NCI-H1417 (cell line): ENCODE measurements around the gene GAK.
A peak's percentile ranks its signal among the peaks of the same experiment; 100 is the strongest.
"Not testable (repeated sequence)": the region's sequence is repeated elsewhere in the genome, so short reads cannot be mapped to it uniquely, and the experiment has no call there.

ENCODE experiments used
- DNase-seq, 3 experiments: peaks; one replicate each; lab custom pipeline; 2025; lab: John Stamatoyannopoulos, UW

Gene GAK

DNA sequence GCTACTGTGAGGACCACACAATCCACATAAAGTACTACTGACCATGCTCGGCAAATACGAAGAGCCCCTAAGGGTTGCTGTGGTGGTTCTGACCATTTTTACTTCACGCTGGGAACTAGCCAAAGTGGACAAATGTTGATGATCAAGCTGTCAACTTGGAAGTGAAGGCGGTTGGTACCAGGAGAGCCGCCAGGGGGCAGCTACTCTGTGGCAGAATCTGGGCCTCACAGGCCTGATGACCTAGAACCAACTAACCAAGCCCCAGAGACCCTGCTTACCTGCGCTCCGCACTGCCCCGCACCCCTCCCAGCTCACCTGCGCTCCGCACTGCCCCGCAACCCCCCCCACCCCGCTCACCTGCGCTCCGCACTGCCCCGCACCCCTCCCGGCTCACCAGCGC is 5.6 kb downstream of the GAK start:
- no peak for DNase-seq

DNA sequence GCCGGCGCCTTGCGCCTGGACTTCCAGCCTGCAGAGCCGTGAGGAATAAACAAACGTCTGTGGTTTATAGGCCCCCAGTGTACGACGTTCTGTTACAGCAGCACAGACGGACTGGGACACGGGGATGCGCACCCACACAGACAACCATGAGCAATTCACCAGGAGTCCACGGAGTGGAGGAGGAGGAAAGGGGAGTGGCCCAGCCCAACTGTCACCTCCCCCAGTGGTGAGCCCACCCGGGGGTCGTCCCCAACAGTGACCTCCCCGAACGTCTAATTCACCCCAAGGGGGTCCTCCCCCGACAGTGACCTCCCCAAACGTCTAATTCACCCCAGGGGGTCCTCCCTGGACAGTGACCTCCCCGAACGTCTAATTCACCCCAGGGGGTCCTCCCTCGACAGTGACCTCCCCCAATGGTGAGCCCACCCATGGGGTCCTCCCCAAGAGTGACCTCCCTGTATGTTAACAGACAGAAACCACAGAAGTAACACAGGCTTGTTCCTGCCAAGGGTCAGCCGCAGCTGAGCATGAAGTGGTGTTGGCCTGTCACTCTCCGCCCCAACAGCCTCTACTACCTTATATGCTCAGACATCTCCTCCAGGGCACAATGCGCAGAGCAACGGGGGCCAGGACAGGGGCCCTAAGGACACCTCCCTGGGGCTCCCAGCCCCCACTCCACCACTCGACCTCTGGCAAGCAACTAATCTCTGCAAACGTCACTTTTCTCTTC is 6.2 kb downstream of the GAK start:
- DNase-seq: no peak

DNA sequence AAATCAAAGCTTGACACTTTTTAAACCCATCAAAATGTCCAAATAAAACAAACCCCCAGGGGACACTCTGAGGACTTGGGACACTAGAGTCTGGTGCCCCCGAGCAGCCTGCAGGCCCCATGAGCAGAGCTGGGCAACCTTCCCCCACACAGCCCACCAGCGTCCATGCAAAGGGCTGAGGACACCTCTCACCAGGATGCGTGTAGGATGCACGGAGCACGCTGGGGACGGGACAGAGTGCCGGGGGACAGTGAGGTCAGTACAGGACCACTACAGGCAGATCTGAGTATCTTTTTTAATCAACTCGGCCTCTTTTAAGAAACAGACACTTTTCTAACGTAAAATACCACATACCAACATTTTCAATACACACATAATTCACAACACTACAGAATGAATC is 6.9 kb downstream of the GAK start:
- no peak for DNase-seq

DNA sequence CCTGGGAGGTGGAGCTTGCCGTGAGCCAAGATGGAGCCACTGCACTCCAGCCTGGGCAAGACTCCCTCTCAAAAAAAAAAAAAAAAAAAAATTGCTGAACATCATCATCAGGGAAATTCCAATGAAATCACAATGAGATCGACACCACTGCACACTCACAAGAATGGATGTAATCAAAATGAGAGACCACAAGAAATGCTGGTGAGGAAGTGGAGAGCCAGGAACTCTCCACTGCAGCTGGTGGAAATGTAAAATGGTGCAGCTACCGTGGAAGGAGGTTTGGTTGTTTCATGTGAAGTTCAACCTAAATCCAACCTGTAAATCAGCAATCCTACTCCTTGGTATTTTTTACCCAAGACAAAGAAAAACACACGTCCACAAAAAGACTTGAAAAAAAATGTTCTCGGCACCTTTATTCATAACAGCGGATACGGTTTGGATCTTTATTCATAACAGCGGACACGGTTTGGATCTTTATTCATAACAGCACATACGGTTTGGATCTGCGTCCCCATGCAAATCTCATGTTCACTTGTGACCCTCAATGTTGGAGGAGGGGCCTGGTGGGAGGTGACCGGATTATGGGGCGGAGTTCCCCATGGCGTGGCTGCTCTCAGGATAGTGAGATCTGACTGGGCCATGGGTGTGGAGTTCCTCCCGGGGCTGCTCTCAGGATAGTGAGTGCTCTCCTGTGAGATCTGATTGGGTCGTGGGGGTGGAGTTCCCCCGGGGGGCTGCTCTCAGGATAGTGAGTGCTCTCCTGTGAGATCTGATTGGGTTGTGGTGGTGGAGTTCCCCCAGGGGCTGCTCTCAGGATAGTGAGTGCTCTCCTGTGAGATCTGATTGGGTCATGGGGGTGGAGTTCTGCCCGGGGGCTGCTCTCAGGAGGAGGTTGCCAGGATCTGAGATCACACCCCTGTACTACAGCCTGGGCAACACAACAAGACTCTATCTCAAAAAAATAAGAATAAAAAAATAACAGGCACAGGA is 7.7 kb downstream of the GAK start:
- peak in 1 of 3 experiments; percentile 77 for DNase-seq

DNA sequence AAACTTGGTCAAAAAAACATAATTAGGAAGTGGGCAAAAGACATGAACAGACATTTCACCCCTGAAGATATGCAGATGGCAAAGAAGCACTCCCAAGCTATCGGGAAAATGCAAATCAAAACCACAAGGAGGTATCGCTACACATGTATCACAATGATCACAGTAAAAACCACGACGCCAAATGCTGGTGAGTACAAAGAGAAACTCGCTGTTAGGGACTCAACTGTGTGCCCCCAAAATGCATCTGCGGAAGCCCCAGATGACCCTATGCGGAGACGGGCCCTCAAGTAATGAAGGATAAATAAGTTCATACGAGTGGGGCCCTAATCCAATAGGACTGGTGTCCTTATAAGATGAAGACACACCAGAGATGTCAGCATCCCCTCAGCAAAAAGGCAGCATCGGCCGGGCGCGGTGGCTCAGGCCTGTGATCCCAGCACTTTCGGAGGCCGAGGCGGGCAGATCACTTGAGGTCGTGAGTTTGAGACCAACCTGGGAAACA is 10.2 kb downstream of the GAK start:
- no peak for DNase-seq

DNA sequence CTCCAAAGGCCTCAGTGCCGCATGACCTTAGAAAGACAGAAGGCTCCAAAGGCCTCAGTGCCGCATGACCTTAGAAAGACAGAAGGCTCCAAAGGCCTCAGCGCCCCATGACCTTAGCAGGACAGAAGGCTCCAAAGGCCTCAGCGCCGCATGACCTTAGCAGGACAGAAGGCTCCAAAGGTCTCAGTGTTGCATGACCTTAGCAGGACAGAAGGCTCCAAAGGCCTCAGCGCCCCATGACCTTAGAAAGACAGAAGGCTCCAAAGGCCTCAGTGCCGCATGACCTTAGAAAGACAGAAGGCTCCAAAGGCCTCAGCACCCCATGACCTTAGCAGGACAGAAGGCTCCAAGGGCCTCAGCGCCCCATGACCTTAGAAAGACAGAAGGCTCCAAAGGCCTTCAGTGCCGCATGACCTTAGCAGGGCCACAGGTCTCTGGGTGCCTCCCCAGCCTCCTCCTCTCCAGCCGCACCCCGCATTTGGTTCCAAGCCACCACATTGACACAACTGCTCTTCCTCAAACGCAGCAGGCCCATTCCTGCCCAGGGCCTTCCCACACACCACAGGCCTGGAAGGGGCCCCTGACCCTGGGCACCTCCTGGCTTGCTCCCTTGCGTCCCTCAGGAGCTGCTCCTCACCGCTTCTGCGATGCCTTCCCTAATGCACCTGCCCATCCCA is 13.0 kb downstream of the GAK start:
- DNase-seq: not testable (repeated sequence)

DNA sequence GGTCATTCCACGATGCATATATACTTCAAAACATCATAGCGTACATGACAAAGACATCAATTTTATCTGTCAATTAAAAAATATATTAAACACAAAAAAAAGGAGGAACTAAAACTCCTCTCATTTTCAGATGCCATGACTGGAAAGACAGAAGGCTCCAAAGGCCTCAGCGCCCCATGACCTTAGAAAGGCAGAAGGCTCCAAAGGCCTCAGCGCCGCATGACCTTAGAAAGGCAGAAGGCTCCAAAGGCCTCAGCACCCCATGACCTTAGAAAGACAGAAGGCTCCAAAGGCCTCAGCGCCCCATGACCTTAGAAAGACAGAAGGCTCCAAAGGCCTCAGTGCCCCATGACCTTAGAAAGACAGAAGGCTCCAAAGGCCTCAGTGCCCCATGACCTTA is 13.5 kb downstream of the GAK start:
- not testable (repeated sequence) for DNase-seq

DNA sequence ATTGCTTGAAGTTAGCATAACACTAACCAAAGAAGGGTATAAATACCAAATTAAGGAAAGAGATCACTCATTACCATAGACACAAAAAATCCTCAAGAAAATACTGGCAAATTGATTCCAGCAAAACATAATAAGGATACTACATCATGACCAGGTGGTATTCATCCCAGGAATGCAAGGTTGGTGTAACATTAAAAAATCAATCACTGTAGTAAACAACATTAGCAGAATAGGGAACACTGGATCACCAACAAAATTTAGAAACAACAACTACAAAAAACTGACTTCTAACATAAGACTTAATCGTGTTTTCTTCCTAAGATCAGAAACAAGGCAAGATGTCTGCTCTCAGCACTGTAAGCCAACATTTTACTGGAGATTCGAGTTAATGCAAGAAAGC is 14.1 kb downstream of the GAK start:
- no peak for DNase-seq

DNA sequence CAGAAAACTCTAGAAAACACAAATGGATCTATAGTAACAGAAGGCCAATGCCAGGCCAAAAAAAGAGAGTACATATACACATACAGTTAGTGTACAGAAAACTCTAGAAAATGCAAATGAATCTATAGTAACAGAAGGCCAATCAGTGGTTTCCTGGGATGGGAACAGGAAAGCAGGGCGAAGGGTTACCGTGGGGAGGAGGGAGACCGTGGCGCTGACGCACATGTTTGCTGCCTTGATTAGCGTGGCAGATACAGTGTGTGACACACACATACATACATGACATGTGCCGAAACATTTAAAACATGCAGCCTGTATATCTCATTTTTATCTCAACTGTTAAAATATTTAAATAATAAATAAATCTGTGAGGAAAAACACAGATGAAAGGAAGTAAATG is 14.7 kb downstream of the GAK start:
- DNase-seq: no peak

DNA sequence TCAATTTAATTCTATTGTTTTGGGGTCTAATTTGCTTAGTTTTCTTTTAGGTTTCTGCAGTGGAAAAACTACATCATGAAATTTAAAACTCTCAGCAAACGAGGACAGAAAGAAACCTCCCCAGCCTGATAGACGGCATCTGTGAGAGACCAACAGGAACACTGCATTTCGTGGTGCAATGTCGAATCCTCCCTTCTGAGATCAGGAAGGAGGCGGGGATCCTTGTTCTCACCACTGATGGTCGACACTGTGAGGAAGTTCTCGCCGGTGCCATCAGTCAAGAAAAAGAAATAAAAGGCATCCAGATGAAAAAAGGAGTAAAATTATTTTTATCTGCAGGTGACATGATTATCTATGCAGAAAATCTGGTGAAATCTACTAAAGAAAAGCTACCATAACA is 16.5 kb downstream of the GAK start:
- DNase-seq: no peak

DNA sequence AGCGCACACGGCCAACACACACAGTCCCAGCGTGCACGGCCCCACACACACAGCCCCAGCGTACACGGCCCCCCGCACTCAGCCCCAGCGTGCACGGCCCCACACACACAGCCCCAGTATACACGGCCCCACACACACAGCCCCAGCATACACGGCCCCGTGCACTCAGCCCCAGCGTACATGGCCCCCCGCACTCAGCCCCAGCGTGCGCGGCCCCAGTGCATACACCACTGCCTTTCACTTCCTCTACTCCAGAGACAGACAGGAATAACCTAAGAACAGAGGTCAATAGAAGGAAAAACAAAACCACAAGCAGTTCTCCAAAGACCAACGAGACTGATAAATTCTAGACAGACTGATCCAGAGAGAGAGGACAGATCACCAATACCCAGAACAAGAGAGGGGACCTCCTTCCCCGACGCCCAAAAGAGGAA is 17.1 kb downstream of the GAK start:
- DNase-seq: no peak

DNA sequence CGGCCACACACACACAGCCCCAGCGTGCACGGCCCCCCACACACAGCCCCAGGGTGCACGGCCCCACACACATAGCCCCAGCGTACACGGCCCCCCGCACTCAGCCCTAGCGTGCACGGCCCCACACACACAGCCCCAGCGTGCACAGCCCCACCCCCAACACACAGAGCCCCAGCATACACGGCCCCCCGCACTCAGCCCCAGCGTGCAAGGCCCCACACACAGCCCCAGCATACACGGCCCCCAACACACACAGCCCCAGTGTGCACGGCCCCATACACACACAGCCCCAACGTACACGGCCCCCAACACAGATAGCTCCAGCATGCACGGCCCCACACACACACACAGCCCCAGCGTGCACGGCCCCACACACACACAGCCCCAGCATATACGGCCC is 17.6 kb downstream of the GAK start:
- no peak for DNase-seq

DNA sequence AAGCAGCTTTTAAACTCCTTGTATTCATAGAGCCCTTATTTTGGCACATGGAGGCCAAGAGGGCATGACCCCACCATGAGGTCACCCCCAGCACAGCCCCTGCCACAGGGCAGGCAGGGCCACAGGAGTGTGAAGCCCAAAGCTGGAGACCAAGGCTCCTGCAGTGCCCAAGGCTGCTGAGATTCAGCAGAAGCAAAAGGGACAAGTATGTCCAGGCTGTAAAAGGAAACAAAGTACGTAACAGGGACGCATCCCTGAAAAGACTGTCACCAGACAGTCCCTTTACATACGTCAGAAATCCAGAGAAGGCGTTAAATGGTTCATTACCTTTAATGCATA is 18.9 kb downstream of the GAK start:
- DNase-seq: no peak

DNA sequence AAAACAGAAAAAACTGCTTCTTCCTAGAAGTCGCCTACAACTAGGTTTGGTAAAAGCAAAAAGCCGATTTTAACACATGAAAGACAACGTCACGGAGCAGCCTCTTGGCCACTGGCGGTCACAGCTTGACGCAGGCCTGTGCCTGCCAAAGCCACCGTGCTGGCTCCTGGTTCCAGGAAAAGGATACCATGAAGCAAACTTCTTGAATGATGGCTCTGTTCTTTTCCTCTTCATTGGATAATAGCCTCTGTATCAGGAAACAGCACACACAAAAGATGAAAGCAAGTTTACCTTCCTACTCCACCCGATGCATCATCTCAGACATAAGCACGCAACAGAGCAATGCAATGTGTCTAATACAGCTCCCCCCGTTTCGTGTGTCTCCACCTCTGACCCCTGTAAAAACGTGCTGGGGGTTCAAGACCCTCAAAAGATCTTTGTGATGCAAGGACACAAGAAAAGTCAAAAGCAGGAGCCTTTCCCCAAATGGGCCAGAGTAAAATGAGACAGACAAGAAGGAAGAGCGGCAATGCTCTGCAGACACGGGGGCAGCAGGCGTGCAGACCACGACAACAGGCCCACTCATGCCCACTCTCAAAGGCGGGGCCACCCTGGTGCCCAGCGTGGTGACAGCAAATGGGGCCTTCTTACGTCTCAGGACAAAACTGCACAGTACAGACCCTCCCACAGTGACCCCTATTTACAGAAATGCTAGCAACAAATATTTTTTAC is 19.4 kb downstream of the GAK start:
- no peak for DNase-seq

DNA sequence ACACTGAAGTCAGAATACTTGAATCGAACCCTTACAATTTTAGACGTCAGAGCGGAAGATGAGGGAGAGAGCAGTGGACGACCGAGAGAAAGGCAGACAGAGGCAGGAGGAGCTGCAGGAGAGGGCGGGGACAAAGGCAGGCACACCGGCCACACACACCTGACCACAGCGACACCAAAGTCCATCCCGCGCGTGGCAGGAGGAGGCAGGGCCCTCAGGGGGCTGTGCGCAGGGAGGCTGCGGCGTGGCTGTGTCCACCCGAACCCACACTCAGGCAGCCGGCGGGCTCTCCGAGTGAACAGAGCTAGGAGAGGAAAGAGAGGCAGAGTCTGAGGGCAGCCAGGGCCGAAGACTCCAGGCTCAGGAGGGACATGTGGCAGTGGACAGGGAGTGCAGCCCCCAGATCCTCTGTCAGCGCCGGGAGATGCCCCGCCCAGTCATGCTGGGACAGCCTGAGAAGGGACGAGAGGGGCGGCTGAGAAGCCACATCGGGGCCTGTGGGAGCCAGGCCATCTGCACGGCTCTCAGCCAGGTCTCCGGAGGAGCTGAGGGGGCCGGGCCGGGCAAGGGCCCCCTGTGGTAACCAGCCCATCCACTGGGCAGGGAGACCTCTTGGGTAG is 20.1 kb downstream of the GAK start:
- no peak for DNase-seq

DNA sequence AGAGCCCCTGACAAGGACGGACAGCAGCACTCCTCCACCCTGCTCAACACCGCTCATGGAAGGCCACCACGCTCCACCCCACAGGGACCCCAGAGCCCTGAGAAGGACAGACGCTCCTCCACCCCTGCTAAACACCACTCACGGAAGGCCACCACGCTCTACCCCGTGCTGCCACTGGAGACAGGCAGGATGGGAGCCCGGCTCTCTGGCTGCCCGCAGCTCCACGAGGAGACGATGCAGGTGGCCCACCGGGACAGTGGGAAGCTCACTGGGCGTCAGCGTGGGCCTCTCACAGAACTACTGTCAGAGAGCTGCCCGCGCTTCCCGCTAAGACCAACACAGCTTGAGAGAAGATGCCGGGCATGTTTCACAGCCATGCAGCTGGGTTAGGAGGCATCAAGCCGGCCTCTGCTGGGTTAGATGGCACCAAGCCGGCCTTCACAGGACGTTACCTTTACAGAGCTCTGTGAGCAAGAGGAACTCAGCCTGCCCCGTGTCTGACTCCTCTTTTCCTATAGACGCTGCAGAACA is 20.8 kb downstream of the GAK start:
- DNase-seq: no peak

DNA sequence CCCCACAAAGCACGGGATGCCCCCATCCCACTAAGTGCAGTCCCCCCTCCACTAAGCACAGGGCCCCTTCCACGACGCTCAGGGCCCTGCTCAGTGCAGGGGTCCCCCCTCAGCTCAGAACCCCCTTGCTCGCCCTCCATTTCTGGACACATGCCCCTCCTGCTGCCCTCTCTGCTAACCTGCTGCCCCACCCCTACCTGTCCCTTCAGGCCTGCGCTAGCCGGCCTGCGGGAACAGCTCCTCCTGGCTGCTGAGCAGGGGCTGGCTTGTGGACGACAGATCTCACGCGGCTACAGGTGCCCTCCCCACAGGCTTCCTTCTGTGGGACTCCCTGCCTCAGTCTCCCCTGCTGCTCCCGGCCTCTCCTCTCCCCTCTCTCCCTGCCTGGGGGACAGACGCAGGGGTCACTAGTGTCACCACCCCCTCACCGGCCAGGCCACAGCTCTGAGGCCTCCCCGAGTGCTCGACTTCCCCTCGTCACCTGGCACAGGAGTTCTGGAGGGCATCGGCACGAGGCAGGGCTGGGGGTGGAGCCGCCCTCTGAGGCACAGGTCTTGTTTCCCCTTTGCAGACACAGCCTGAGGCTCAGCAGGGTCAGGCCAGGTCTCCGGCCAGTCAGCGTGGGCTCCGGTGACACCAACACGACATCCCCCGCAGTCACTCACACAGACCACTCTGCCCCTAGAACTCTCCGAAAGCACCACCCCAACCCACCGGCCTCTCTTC is 21.6 kb downstream of the GAK start:
- DNase-seq: no peak

DNA sequence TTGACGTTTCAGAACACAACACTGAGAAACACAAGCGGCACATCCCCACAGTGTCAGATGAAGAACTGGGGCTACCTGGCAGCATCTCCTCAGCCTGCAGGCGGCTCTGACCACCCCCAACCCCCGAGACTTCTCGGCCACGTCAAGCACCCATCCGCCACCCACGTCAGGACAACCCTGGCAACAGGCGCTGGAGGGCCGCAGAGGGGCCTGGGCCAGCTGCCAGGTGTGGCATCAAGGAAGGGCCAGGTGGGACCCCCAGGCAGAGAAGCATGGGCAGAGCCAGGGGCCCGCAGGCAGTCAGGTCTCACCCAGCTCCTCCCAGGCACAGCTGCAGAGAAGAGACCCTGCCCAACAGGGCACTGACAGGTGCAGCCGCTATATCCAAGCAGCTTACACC is 22.3 kb downstream of the GAK start:
- DNase-seq: no peak

DNA sequence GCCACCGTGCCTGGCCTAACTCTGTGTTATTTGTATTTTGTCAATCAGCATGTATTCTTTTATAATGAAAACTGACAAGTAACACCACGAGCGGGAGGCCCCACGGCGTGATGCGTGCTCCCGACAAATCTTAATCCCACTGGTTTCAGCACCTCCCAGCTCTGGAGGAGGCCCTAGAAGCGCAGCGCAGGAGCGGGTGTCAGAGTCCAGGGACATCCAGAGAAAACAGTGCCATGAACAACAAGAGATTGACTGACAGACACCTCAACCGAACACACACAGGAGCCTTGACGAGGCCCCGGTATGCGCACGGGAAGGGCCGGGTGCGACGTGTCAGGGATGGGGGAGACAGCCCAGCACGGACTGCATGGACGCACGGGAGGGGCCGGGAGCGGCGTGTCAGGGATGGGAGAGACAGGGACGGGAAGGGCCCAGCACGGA is 23.0 kb downstream of the GAK start:
- DNase-seq: no peak

DNA sequence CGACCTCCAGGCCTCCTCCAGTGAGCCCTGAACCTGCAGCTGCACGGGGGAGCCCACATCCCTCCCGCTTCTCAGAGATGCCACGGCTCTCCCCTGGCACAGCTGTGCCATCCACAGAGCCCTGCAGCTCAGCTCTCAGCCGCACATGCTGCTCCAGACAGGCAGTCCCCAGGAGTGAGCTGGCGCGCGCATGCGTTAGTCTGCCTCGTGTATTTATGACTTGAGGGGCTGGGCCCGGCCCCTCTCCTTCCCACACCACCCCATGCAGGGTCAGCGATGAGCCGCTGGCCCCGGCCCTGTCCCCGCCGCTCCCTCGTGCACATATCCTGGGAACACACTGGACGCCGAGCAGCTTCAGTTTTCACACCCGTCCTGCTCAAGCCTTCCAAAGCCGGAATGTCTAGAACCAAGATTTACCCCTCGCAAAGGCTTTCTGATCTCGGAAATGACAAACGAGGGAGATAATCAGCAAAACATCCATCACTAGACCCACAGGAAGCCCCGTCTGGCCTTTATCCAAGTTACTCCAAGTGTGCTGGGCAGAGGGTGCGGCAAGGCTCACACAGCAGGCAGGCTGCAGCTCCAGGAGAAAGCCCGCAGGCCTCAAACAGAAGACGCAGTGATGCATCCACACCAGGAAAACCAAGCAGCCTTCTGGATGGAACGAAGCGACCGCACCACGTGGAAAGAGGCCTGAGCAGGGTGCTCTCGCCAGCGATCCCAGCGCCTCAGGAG is 24.3 kb downstream of the GAK start:
- DNase-seq: no peak
